B cell (primary cell): ENCODE data around the gene TIAM2.

Experiments used
- EZH2 ChIP-seq: IDR thresholded peaks from 2 replicates; pipeline ENCODE4 v1.6.1; 2012; ENCODE audit warnings: borderline replicate concordance, low read depth, mild to moderate bottlenecking, moderate library complexity, low read length; ENCODE audit not compliant: insufficient read depth, poor library complexity, severe bottlenecking
- TF ChIP-seq, protein P1 (sequence below): fragments of 200-600 bp; IDR thresholded peaks from one replicate; pipeline ENCODE4 v1.8.0; 2022; ENCODE audit warnings: antibody characterized with exemption, mild to moderate bottlenecking

DNA sequence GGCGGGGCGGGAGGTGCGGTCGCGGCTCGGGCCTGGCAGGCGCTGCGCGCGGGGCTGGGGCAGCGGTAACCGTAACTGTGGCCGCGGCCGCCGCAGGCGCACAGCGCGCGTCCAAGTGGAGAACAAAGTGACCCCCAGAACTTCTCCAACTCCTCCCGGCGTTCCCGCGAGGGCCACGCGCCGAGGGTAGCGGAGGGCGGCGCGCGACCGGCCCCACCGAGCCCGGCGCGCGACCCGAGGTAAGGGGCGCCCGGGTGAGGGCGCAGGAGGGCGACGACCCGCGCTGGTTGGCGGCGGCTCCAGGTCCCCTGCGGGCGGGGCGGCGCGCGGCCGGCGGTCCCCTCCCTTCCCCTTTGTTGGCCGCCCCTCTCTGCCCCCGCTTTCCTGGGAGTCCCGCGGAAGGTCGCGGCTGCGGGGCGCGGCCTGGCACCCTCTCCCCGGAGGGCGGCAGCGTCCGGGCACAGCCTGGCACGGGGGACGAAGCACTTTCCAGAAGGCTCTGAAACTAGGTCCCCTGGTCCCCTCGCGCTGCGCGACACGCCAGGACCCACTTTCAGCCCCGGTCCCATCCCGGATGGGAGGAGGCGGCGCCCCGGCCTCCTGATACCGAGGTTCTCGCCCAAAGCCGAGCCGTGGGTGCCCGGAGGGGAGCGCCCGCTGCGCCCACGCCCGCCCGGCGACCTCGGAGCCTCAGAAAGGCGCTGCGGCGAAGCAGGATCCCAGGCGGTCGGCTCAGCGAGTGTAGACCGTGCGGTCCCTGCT lies at the start of gene TIAM2:
- TF ChIP-seq, protein P1, sequence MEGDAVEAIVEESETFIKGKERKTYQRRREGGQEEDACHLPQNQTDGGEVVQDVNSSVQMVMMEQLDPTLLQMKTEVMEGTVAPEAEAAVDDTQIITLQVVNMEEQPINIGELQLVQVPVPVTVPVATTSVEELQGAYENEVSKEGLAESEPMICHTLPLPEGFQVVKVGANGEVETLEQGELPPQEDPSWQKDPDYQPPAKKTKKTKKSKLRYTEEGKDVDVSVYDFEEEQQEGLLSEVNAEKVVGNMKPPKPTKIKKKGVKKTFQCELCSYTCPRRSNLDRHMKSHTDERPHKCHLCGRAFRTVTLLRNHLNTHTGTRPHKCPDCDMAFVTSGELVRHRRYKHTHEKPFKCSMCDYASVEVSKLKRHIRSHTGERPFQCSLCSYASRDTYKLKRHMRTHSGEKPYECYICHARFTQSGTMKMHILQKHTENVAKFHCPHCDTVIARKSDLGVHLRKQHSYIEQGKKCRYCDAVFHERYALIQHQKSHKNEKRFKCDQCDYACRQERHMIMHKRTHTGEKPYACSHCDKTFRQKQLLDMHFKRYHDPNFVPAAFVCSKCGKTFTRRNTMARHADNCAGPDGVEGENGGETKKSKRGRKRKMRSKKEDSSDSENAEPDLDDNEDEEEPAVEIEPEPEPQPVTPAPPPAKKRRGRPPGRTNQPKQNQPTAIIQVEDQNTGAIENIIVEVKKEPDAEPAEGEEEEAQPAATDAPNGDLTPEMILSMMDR, result no peak
- TF ChIP-seq EZH2, result no peak
